Testis (tissue), 3 donors: Measurements from ENCODE around the gene ZMAT5. TPM values are rescaled to one million over a fixed set of nuclear protein-coding genes. Genes with fewer than 3 reads are reported as not detected.

Experiments used
- DNase-seq: peaks from one replicate; pipeline ENCODE4 v3.0.0-alpha.2; 2019
- H3K27ac ChIP-seq, 2 donors: fragments of 200-600 bp; sonication (generic); one replicate each; pipeline ENCODE4 v1.5.1; 2019
- H3K27me3 ChIP-seq: fragments of 200-600 bp; sonication (generic); one replicate; pipeline ENCODE4 v1.5.1; 2019
- H3K36me3 ChIP-seq: fragments of 200-600 bp; sonication (generic); one replicate; pipeline ENCODE4 v1.5.1; 2017; ENCODE audit warnings: low read depth; ENCODE audit errors: missing control alignments
- H3K4me1 ChIP-seq: fragments of 200-600 bp; sonication (generic); one replicate; pipeline ENCODE4 v1.5.1; 2019
- H3K4me3 ChIP-seq, 2 donors: fragments of 200-600 bp; sonication (generic); one replicate each; pipeline ENCODE4 v1.5.1; 2017 to 2019
- H3K9me3 ChIP-seq: fragments of 200-600 bp; sonication (generic); one replicate; pipeline ENCODE4 v1.5.1; 2017
- CTCF ChIP-seq, 3 experiments: fragments of 450-650 bp in 2 of 3; fragments of 200-600 bp in 1 of 3; sonication (generic) in 1 of 3; IDR thresholded peaks; one replicate each; pipeline ENCODE4 v1.5.1; 2016 to 2019; ENCODE audit warnings: antibody characterized with exemption in 3 of 3, mild to moderate bottlenecking in 2 of 3, moderate library complexity in 1 of 3
- POLR2A ChIP-seq: fragments of 450-650 bp; IDR thresholded peaks from one replicate; pipeline ENCODE4 v1.6.1; 2017; ENCODE audit warnings: antibody characterized with exemption, mild to moderate bottlenecking, moderate library complexity
- WGBS, 2 donors: methylation state at CpG; one replicate each; pipeline ENCODE4 v1.1.5; 2018; 5-methylcytosine and 5-hydroxymethylcytosine counted together
- intact Hi-C: fragments of 100-400 bp; cut with DNase I; formaldehyde crosslinking; loops from one replicate; pipeline ENCODE4 v1.15.1; 2023; ENCODE audit warnings: low total_unique reads
- polyA plus RNA-seq: library from polyadenylated mRNA; stranded (reverse); fragments of 350-450 nt; fragmentation: Illumina TruSeq; extraction: RNeasy Lipid Tissue Mini Kit (QIAGEN cat#74804); gene quantifications from one replicate; pipeline ENCODE4 v1.2.3, GENCODE V29; 2014; ENCODE audit warnings: low read depth, low replicate concordance; ENCODE audit not compliant: insufficient read depth
- total RNA-seq, 2 donors: library from RNA; depleted of rRNA; stranded (reverse); fragments of >200 nt; gene quantifications; one replicate each; pipeline ENCODE4 v1.2.3, GENCODE V29; 2016

Gene ZMAT5
- total and polyA plus RNA-seq, 3 donors from 2014 or later, result 16.7 to 23.4 (median 19.6) TPM

GRCh38 chr22:29731058-29731850 lies 35.6 kb downstream of the ZMAT5 start:
- H3K9me3 ChIP-seq, result no peaks in the 10 kb centered on the region
- intact Hi-C loops, result no loop called here
- no peaks in the 10 kb centered on the region for H3K36me3 ChIP-seq
- H3K4me1 ChIP-seq, result peaks cover 4% of the 10 kb centered on the region
- no peak overlapping the region for H3K4me3 ChIP-seq
- TF ChIP-seq POLR2A (no peak), CTCF (IDR thresholded peaks at IDR 0.05) (no peak)
- H3K27me3 ChIP-seq, result no peaks in the 10 kb centered on the region
- DNase-seq, result no peak
- 85 to 89% methylated on average over 13 to 18 of the region's 18 CpGs for WGBS, 2 donors
- no peak overlapping the region for H3K27ac ChIP-seq

- Histone ChIP-seq H3K4me3 (no peak overlapping the region), H3K27me3 (no peaks in the 10 kb centered on the region), H3K27ac (no peak overlapping the region), H3K9me3 (no peaks in the 10 kb centered on the region), H3K4me1 (peaks cover 4% of the 10 kb centered on the region), H3K36me3 (no peaks in the 10 kb centered on the region)
- TF ChIP-seq CTCF (IDR thresholded peaks at IDR 0.05) (no peak), POLR2A (no peak)
- DNase-seq, result no peak
- WGBS, 2 donors, result 91 to 94% methylated on average over 3 to 20 of the region's 20 CpGs
- intact Hi-C loops, result no loop called here
Observed at GRCh38 chr22:29729161-29729560, 37.6 kb downstream of the ZMAT5 start.

GRCh38 chr22:29727131-29727523 lies 39.7 kb downstream of the ZMAT5 start:
- peaks cover 4% of the 10 kb centered on the region for H3K4me1 ChIP-seq
- no peak overlapping the region for H3K27ac ChIP-seq
- TF ChIP-seq POLR2A (no peak), CTCF (IDR thresholded peaks at IDR 0.05) (peak in 2 of 3 experiments; percentile 10 to 27)
- DNase-seq, result peak; percentile 51
- WGBS, 2 donors, result 19 to 42% methylated on average over 10 to 17 of the region's 17 CpGs
- H3K27me3 ChIP-seq, result no peaks in the 10 kb centered on the region
- H3K4me3 ChIP-seq, result no peak overlapping the region
- intact Hi-C loops, result no loop called here
- H3K36me3 ChIP-seq, result no peaks in the 10 kb centered on the region
- H3K9me3 ChIP-seq, result no peaks in the 10 kb centered on the region

- intact Hi-C loops, result no loop called here
- DNase-seq, result no peak
- H3K27ac ChIP-seq, result no peak overlapping the region
- peaks cover 4% of the 10 kb centered on the region for H3K4me1 ChIP-seq
- H3K9me3 ChIP-seq, result no peaks in the 10 kb centered on the region
- no peak overlapping the region for H3K4me3 ChIP-seq
- TF ChIP-seq CTCF (IDR thresholded peaks at IDR 0.05), result no peak
- TF ChIP-seq POLR2A, result no peak
- 58 to 68% methylated on average over 10 to 15 of the region's 15 CpGs for WGBS, 2 donors
- H3K27me3 ChIP-seq, result no peaks in the 10 kb centered on the region
- H3K36me3 ChIP-seq, result no peaks in the 10 kb centered on the region
Observed at GRCh38 chr22:29726512-29727130, 40.2 kb downstream of the ZMAT5 start.
